Stimulated activated naive CD4-positive, alpha-beta T cell (primary cell): ENCODE results near the gene SMG6.
A peak's percentile ranks its signal among the peaks of the same experiment; 100 is the strongest.
"Not testable (repeated sequence)": the region's sequence is repeated elsewhere in the genome, so short reads cannot be mapped to it uniquely, and the experiment has no call there.

Experiments used
- DNase-seq, 6 experiments: peaks; one replicate each; lab custom pipeline; 2025; lab: John Stamatoyannopoulos, UW

SMG6 gene

GRCh38 chr17:2028234-2028614, 275.4 kb downstream of the SMG6 start:
- no peak for DNase-seq

GRCh38 chr17:2027528-2028233, 275.9 kb downstream of the SMG6 start:
- no peak for DNase-seq

- peak in 2 of 6 experiments; percentile 13 to 26 for DNase-seq
Measured at GRCh38 chr17:2025622-2026309, 277.8 kb downstream of the SMG6 start.

- peak; percentile 51 to 76 (median 64) for DNase-seq
Measured at GRCh38 chr17:2025220-2025621, 278.4 kb downstream of the SMG6 start, which contains the start of gene RTN4RL1. Gene RTN4RL1, minus strand, starts transcription at chr17:2025334. Its CDS starts 469 bp downstream, at chr17:2024865.

- no peak for DNase-seq
Measured at GRCh38 chr17:2024572-2025219, 278.9 kb downstream of the SMG6 start.

GRCh38 chr17:2023692-2024571, 279.7 kb downstream of the SMG6 start:
- DNase-seq = peak; percentile 17 to 60 (median 34)

- no peak for DNase-seq
Measured at GRCh38 chr17:2023256-2023655, 280.3 kb downstream of the SMG6 start.

- no peak for DNase-seq
Measured at GRCh38 chr17:2022647-2023240, 280.8 kb downstream of the SMG6 start.

GRCh38 chr17:2020721-2021120, 282.9 kb downstream of the SMG6 start:
- DNase-seq = no peak

GRCh38 chr17:2019723-2020122, 283.9 kb downstream of the SMG6 start:
- no peak for DNase-seq

- no peak for DNase-seq
Measured at GRCh38 chr17:2018716-2019510, 284.7 kb downstream of the SMG6 start.

GRCh38 chr17:2017274-2017941, 286.2 kb downstream of the SMG6 start:
- no peak for DNase-seq

- no peak for DNase-seq
Measured at GRCh38 chr17:2016494-2016893, 287.1 kb downstream of the SMG6 start.

- DNase-seq = no peak
Measured at GRCh38 chr17:2015314-2015713, 288.3 kb downstream of the SMG6 start.

- DNase-seq = no peak
Measured at GRCh38 chr17:2013994-2014317, 289.6 kb downstream of the SMG6 start.

- DNase-seq = not testable (repeated sequence)
Measured at GRCh38 chr17:2013220-2013993, 290.2 kb downstream of the SMG6 start.

- no peak for DNase-seq
Measured at GRCh38 chr17:2012499-2012898, 291.1 kb downstream of the SMG6 start.

- DNase-seq = no peak
Measured at GRCh38 chr17:2011411-2012371, 291.9 kb downstream of the SMG6 start.
